K562 (cell line): Measurements from ENCODE around the gene PDGFC. TPM values are rescaled to one million over a fixed set of nuclear protein-coding genes. Genes with fewer than 3 reads are reported as not detected.

Experiments used
- ATAC-seq: fragments of 200-7000 bp; cut with Tn5 transposase; 3 replicates; pipeline ENCODE4 v1.9.1; 2020; ENCODE audit warnings: moderate library complexity
- BruUV-seq: library from RNA; stranded (reverse); fragments of 400-500 nt; replicated peaks from 2 replicates; lab custom pipeline; 2021; lab: Mats Ljungman, UMichigan
- CTCF ChIA-PET: fragments of 300-600 bp; formaldehyde crosslinking; extraction: SDS; loops from one replicate; lab custom pipeline; 2021; ENCODE audit warnings: low intra/inter-chr PET ratio; lab: Yijun Ruan, JAX
- POLR2A ChIA-PET: fragments of 300-600, 350-650 bp; sonication (Branson Sonifier 250); formaldehyde crosslinking; extraction: SDS; loops from one replicate; lab custom pipeline; 2021; ENCODE audit warnings: antibody characterized with exemption, inconsistent platforms; lab: Yijun Ruan, JAX
- DNase-seq, 4 experiments: peaks; one replicate each; pipeline versions ENCODE4 v3.0.0 to v3.0.0-alpha.2; 2011 to 2018; ENCODE audit warnings: low spot score in 3 of 4, mixed read lengths in 3 of 4; ENCODE audit errors: extremely low read depth in 1 of 4
- FAIRE-seq: peaks from 2 replicates; lab custom pipeline; 2011; peaks lifted over from hg19 to GRCh38; lab: Jason Lieb, UNC
- H2AFZ ChIP-seq: 2 replicates; pipeline ENCODE4 v1.6.0; 2011; ENCODE audit warnings: low read depth, low read length, control low read depth, inconsistent platforms
- H3K27ac ChIP-seq: fragments of 200-600 bp; 3 replicates; pipeline ENCODE4 v1.8.0; 2011; ENCODE audit warnings: low read depth, mild to moderate bottlenecking, control low read depth, inconsistent platforms, low read length, moderate library complexity, mixed read lengths; ENCODE audit errors: extremely low read depth
- H3K27me3 ChIP-seq, 2 experiments: fragments of 300-600 bp in 1 of 2; 2 replicates in 1 of 2; 3 replicates in 1 of 2; pipeline versions ENCODE4 v1.6.0 to v1.8.0; 2011; ENCODE audit warnings: inconsistent platforms in 2 of 2, low read length in 2 of 2, mild to moderate bottlenecking in 1 of 2, mixed read lengths in 1 of 2, moderate library complexity in 1 of 2; ENCODE audit not compliant: control insufficient read depth in 2 of 2, insufficient read depth in 2 of 2
- H3K36me3 ChIP-seq: fragments of 300-600 bp; 3 replicates; pipeline ENCODE4 v1.8.0; 2011; ENCODE audit warnings: mild to moderate bottlenecking, low read length, inconsistent platforms; ENCODE audit not compliant: control insufficient read depth, insufficient read depth
- H3K4me1 ChIP-seq, 2 experiments: fragments of 200-600 bp in 1 of 2; replicated peaks in 1 of 2; 2 replicates in 1 of 2; 3 replicates in 1 of 2; pipeline versions ENCODE4 v1.5.1 to v1.8.0; 2011; ENCODE audit warnings: inconsistent platforms in 2 of 2, low read length in 2 of 2, mild to moderate bottlenecking in 1 of 2, mixed read lengths in 1 of 2, moderate library complexity in 1 of 2; ENCODE audit not compliant: control insufficient read depth in 2 of 2, insufficient read depth in 2 of 2
- H3K4me2 ChIP-seq: 2 replicates; pipeline ENCODE4 v1.6.1; 2011; ENCODE audit warnings: low read length, control low read depth, inconsistent platforms, mixed read lengths; ENCODE audit not compliant: insufficient read depth
- H3K4me3 ChIP-seq: fragments of 200-600 bp; sonication (generic), shearing (Covaris generic); 2 replicates; pipeline ENCODE4 v1.5.1; 2016; ENCODE audit warnings: control low read depth, inconsistent platforms
- H3K79me2 ChIP-seq: fragments of 200-600 bp; 3 replicates; pipeline ENCODE4 v1.8.0; 2011; ENCODE audit warnings: low read length, inconsistent platforms; ENCODE audit not compliant: control insufficient read depth, insufficient read depth
- H3K9ac ChIP-seq, 2 experiments: 2 replicates each; pipeline versions ENCODE4 v1.6.0 to v1.6.1; 2011; ENCODE audit warnings: low read depth in 2 of 2, low read length in 2 of 2, control low read depth in 1 of 2, inconsistent platforms in 1 of 2, mild to moderate bottlenecking in 1 of 2, mixed read lengths in 1 of 2; ENCODE audit not compliant: insufficient read depth in 1 of 2
- H3K9me1 ChIP-seq: one replicate; pipeline ENCODE4 v1.6.0; 2011; ENCODE audit warnings: inconsistent platforms, mild to moderate bottlenecking, low read length, moderate library complexity; ENCODE audit not compliant: control insufficient read depth, insufficient read depth
- H3K9me3 ChIP-seq: replicated peaks from 2 replicates; pipeline ENCODE4 v1.5.1; 2011; ENCODE audit warnings: low read depth, low read length, inconsistent platforms; ENCODE audit not compliant: control insufficient read depth, insufficient read depth
- H4K20me1 ChIP-seq: replicated peaks from 2 replicates; pipeline ENCODE4 v1.6.1; 2011; ENCODE audit warnings: low read length, inconsistent platforms, mixed read lengths; ENCODE audit not compliant: control insufficient read depth, insufficient read depth
- CBX5 ChIP-seq: IDR thresholded peaks from 2 replicates; pipeline ENCODE4 v1.6.1; 2014; ENCODE audit warnings: low read depth, borderline replicate concordance
- CHD4 ChIP-seq: fragments of 200-600 bp; sonication (generic); IDR thresholded peaks from 3 replicates; pipeline ENCODE4 v1.6.1; 2012; ENCODE audit warnings: low read depth, mild to moderate bottlenecking, mixed read lengths, low read length, inconsistent platforms; ENCODE audit not compliant: insufficient read depth, insufficient replicate concordance, poor library complexity, severe bottlenecking
- CTCF ChIP-seq, 3 experiments: IDR thresholded peaks in 2 of 3; conservative IDR thresholded peaks in 1 of 3; 2 replicates each; pipeline ENCODE4 v1.5.1; 2011 to 2012; ENCODE audit warnings: low read length in 3 of 3, mild to moderate bottlenecking in 3 of 3, control low read depth in 2 of 3, improper control_type of control experiment in 1 of 3, inconsistent platforms in 1 of 3, low read depth in 1 of 3, mixed read lengths in 1 of 3, moderate library complexity in 1 of 3; ENCODE audit not compliant: insufficient read depth in 2 of 3
- DACH1 ChIP-seq: fragments of 450-650 bp; IDR thresholded peaks from 2 replicates; pipeline ENCODE4 v1.6.1; 2018; ENCODE audit not compliant: partially characterized antibody
- ILF3 ChIP-seq: fragments of 450-650 bp; IDR thresholded peaks from 2 replicates; pipeline ENCODE4 v1.6.1; 2018; ENCODE audit warnings: antibody characterized with exemption, mild to moderate bottlenecking, moderate library complexity, borderline replicate concordance
- KLF1 ChIP-seq: fragments of 450-650 bp; IDR thresholded peaks from 2 replicates; pipeline ENCODE4 v1.6.1; 2016; ENCODE audit warnings: missing genetic modification characterization, missing compliant biosample characterization
- MAX ChIP-seq: sonication (generic); formaldehyde crosslinking; IDR thresholded peaks from 2 replicates; pipeline ENCODE4 v1.9.0; 2022; ENCODE audit warnings: mild to moderate bottlenecking, missing genetic modification reagents
- NFE2L1 ChIP-seq: fragments of 450-650 bp; IDR thresholded peaks from 2 replicates; pipeline ENCODE4 v1.6.1; 2016; ENCODE audit warnings: missing genetic modification characterization, low read depth, mild to moderate bottlenecking, missing compliant biosample characterization, moderate library complexity, borderline replicate concordance
- SREBF1 ChIP-seq: fragments of 150-350 bp; IDR thresholded peaks from 2 replicates; pipeline ENCODE4 v1.6.1; 2014; ENCODE audit warnings: antibody characterized with exemption, low read depth, low read length, borderline replicate concordance
- TRIM28 ChIP-seq: fragments of 450-650 bp; IDR thresholded peaks from 2 replicates; pipeline ENCODE4 v1.6.1; 2017
- ZNF76 ChIP-seq: fragments of 250-450 bp; sonication (Bioruptor Pico); IDR thresholded peaks from 2 replicates; pipeline ENCODE4 v1.4.0; 2020; ENCODE audit warnings: mild to moderate bottlenecking, moderate library complexity, borderline replicate concordance
- WGBS: fragments of 100-300 bp; shearing (Covaris generic); methylation state at CpG from one replicate; pipeline ENCODE4 v1.1.6; 2016; ENCODE audit warnings: low coverage, mixed read lengths; ENCODE audit not compliant: insufficient coverage; ENCODE audit errors: missing lambda C conversion rate; 5-methylcytosine and 5-hydroxymethylcytosine counted together
- in situ Hi-C: fragments of 300-500 bp; cut with MboI; formaldehyde crosslinking; loops from 4 replicates; pipeline ENCODE4 v1.15.0; 2018; ENCODE audit warnings: inconsistent platforms, mixed read lengths
- intact Hi-C: fragments of 100-400 bp; cut with micrococcal nuclease; formaldehyde crosslinking; loops from 2 replicates; pipeline ENCODE4 v1.14.2; 2022
- polyA plus RNA-seq, 8 experiments: library from polyadenylated mRNA; depleted of rRNA in 4 of 8; stranded (reverse) in 5 of 8; unstranded in 3 of 8; fragments of >200 nt; fragmentation: Nextera tagmentation in 2 of 8; fragmentation: Illumina TruSeq in 1 of 8; extraction: Ambion mirVana in 2 of 8; extraction: Trizol in 1 of 8; gene quantifications; 2 replicates each; pipeline versions ENCODE4 v1.2.1 to v1.2.3, GENCODE V29; 2011 to 2014; ENCODE audit warnings: inconsistent platforms in 1 of 8, missing spikeins in 1 of 8
- total RNA-seq, 7 experiments: library from RNA; depleted of rRNA in 6 of 7; stranded (reverse); fragments of >200 nt in 6 of 7; fragmentation: Illumina TruSeq in 2 of 7; extraction: Trizol in 2 of 7; gene quantifications; 2 replicates each; pipeline versions ENCODE4 v1.2.1 to v1.2.3, GENCODE V29; 2011 to 2021; ENCODE audit warnings: low replicate concordance in 1 of 7

The PDGFC gene
- total and polyA plus RNA-seq, 9 of the 15 experiments (the other 6 are each of a cell fraction or from before 2014, with no cell fraction given): not detected

GRCh38 chr4:156771171-156771837, 200.3 kb downstream of the PDGFC start:
- Histone ChIP-seq H2AFZ (no peak overlapping the region), H3K27ac (no peak overlapping the region), H3K4me2 (no peak overlapping the region), H3K27me3 (no peaks in the 10 kb centered on the region), H4K20me1 (no peaks in the 10 kb centered on the region), H3K9me1 (no peaks in the 10 kb centered on the region), H3K4me1 (no peaks in the 10 kb centered on the region), H3K9me3 (no peaks in the 10 kb centered on the region; the same call in 1 of the 2 replicates), H3K79me2 (no peaks in the 10 kb centered on the region), H3K4me3 (no peak overlapping the region), H3K36me3 (no peaks in the 10 kb centered on the region), H3K9ac (no peak overlapping the region)
- in situ Hi-C loops (no loop called here), intact Hi-C loops (no loop called here)
- DNase-seq (no peak), FAIRE-seq (no peak), ATAC-seq (no peak)
- POLR2A ChIA-PET: no interaction called here
- BruUV-seq: no TSS peak
- TF ChIP-seq ZNF76 (no peak), TRIM28 (no peak), DACH1 (no peak), NFE2L1 (tag) (no peak)
- WGBS: 0% methylated on average over 6 of the region's 6 CpGs
- CTCF ChIA-PET: no interaction called here

GRCh38 chr4:156770140-156770539, 201.5 kb downstream of the PDGFC start:
- no peaks in the 10 kb centered on the region for H3K27me3 ChIP-seq
- in situ Hi-C loops: no loop called here
- no peak for FAIRE-seq
- H3K4me3 ChIP-seq: no peak overlapping the region
- no peak overlapping the region for H2AFZ ChIP-seq
- ATAC-seq: no peak
- intact Hi-C loops: no loop called here
- H3K79me2 ChIP-seq: no peaks in the 10 kb centered on the region
- CTCF ChIA-PET: no interaction called here
- no peak for DNase-seq
- no peaks in the 10 kb centered on the region for H3K4me1 ChIP-seq
- no peaks in the 10 kb centered on the region for H3K36me3 ChIP-seq
- H4K20me1 ChIP-seq: no peaks in the 10 kb centered on the region
- H3K9me3 ChIP-seq: no peaks in the 10 kb centered on the region; the same call in 1 of the 2 replicates
- POLR2A ChIA-PET: no interaction called here
- 0% methylated on average over 2 of the region's 2 CpGs for WGBS
- H3K27ac ChIP-seq: no peak overlapping the region
- no TSS peak for BruUV-seq
- no peak overlapping the region for H3K4me2 ChIP-seq
- H3K9me1 ChIP-seq: no peaks in the 10 kb centered on the region
- H3K9ac ChIP-seq: no peak overlapping the region
- TF ChIP-seq KLF1 (tag): no peak
- no peak for TF ChIP-seq CTCF (IDR thresholded peaks at IDR 0.05 in 2 of 3, conservative IDR thresholded peaks at IDR 0.05 in 1 of 3; ENCODE audit: insufficient read depth in 2 of 3, low read depth in 1 of 3, low read length in 3 of 3)
- TF ChIP-seq CBX5: no peak
- no peak for TF ChIP-seq SREBF1
- TF ChIP-seq CHD4: no peak
- TF ChIP-seq ILF3: no peak
- no peak for TF ChIP-seq MAX (CRISPR knock-in tag)
